ENCODE data around the gene IRX2. TPM values are rescaled to one million over a fixed set of nuclear protein-coding genes. Genes with fewer than 3 reads are reported as not detected.

Gene IRX2
- total RNA-seq, 2 donors from 2014 or later = 0.12 TPM; not detected in 1

GRCh38 chr5:2738156-2738699 is 13.2 kb downstream of the IRX2 start:
- TF ChIP-seq, protein P1, sequence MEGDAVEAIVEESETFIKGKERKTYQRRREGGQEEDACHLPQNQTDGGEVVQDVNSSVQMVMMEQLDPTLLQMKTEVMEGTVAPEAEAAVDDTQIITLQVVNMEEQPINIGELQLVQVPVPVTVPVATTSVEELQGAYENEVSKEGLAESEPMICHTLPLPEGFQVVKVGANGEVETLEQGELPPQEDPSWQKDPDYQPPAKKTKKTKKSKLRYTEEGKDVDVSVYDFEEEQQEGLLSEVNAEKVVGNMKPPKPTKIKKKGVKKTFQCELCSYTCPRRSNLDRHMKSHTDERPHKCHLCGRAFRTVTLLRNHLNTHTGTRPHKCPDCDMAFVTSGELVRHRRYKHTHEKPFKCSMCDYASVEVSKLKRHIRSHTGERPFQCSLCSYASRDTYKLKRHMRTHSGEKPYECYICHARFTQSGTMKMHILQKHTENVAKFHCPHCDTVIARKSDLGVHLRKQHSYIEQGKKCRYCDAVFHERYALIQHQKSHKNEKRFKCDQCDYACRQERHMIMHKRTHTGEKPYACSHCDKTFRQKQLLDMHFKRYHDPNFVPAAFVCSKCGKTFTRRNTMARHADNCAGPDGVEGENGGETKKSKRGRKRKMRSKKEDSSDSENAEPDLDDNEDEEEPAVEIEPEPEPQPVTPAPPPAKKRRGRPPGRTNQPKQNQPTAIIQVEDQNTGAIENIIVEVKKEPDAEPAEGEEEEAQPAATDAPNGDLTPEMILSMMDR (IDR thresholded peaks at IDR 0.05) = no peak
- Histone ChIP-seq H3K9me3 (no peaks in the 10 kb centered on the region), H3K4me1 (no peaks in the 10 kb centered on the region), H3K9ac (ENCODE audit: low read depth in 2 of 2, low read length in 2 of 2) (no peak overlapping the region), H3K27me3 (peaks cover 50% of the 10 kb centered on the region), H3K4me3 (no peak overlapping the region), H3K36me3 (no peaks in the 10 kb centered on the region), H3K27ac (no peak overlapping the region)
- no peak for DNase-seq
- intact Hi-C loops (cut with DNase I) = no loop called here

DNA sequence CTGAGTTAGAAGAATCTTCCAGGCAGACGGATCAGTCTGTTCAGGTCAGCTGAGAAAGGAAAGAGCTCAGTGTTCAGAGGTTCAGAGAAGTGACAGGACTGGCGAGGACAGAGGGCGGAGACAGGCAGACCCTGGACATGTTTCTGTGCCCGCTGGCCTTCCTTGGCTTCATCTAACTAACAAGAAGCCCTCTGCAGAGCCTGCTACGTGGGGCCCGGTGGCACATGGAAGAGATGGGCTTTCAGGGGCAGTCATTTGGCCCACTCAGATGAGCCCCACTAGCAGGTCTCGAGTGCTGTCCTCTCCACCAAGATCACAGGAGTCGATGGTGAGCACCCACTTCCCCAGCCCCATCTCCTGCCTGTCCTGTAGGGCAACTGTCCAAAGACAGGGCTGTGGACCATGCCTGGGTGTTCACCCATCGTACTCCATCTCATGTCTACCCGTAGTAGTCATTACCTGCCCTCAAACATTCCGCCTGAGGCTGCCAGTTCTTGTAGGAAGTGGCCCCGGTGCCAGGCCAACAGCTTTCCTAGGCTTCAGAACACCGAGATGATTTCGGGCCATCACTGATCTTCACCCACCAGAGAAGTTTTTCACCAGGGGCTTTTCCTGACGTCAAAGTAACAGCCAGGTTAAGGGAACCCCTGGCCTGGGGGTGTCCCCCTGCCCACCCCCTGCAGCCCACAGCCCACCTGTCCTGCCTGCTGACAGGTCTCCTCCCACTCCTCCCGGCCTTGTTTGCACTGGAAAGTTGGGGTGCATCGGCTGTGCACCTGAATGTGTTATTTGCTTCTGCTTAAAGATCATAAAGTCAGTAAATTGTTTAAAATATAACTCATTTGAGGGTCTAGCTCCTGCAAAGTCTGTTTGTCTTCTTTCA is 14.0 kb downstream of the IRX2 start:
- Histone ChIP-seq H3K4me1 (no peaks in the 10 kb centered on the region), H3K9ac (ENCODE audit: low read depth in 2 of 2, low read length in 2 of 2) (no peak overlapping the region), H3K4me3 (no peak overlapping the region), H3K9me3 (no peaks in the 10 kb centered on the region), H3K27ac (no peak overlapping the region), H3K36me3 (no peaks in the 10 kb centered on the region), H3K27me3 (peaks cover 44% of the 10 kb centered on the region)
- no peak for DNase-seq
- intact Hi-C loops (cut with DNase I) = no loop called here
- TF ChIP-seq, protein P1 (IDR thresholded peaks at IDR 0.05) = no peak

DNA sequence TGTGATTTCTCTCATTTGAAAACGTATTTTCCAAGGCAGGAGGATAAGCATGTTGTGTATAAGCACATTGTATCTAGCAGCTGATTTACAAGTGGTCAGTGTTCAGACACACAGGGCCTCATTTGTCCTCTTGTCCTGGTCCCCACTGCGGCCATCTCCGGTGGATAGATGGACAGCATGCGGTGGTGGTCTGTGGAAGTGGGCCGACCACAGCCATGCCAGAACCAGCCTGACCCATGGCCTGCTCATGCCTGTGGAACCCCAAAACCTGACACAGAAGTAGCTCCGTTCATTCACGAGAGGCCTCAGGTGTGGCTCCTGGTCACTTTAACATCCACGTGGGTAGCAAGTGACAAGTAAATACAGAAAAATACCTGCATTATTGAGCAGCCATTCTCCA is 14.6 kb downstream of the IRX2 start:
- Histone ChIP-seq H3K36me3 (no peaks in the 10 kb centered on the region), H3K4me1 (no peaks in the 10 kb centered on the region), H3K9me3 (no peaks in the 10 kb centered on the region), H3K9ac (ENCODE audit: low read depth in 2 of 2, low read length in 2 of 2) (no peak overlapping the region), H3K4me3 (no peak overlapping the region), H3K27ac (no peak overlapping the region), H3K27me3 (peaks cover 37% of the 10 kb centered on the region)
- no peak for DNase-seq
- TF ChIP-seq, protein P1 (IDR thresholded peaks at IDR 0.05) = no peak
- intact Hi-C loops (cut with DNase I) = no loop called here

DNA sequence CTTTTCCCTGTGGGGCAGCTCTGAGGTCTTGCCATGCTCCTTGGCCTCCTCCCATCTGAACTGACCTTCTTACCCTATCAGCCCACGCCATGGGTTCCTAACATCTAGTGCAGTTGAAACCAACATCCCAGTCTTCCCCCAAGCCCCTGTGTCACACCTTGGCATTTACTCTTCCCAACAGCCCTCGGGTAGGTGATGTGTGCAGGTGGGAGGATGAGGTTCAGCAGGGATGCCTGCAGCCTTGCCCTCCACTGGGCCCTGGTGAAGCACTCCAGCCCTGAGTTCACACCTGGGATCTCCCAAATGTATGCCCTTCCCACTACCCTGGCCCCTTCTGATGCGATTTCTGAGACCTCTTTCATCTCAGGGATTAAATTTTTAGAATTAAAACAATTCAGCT is 15.5 kb downstream of the IRX2 start:
- H3K9me3 ChIP-seq = no peaks in the 10 kb centered on the region
- H3K4me3 ChIP-seq = no peak overlapping the region
- no peak overlapping the region for H3K9ac ChIP-seq (ENCODE audit: low read depth in 2 of 2, low read length in 2 of 2)
- H3K27ac ChIP-seq = no peak overlapping the region
- no peaks in the 10 kb centered on the region for H3K4me1 ChIP-seq
- intact Hi-C loops (cut with DNase I) = no loop called here
- TF ChIP-seq, protein P1 (IDR thresholded peaks at IDR 0.05) = no peak
- peaks cover 29% of the 10 kb centered on the region for H3K27me3 ChIP-seq
- H3K36me3 ChIP-seq = no peaks in the 10 kb centered on the region
- DNase-seq = no peak

DNA sequence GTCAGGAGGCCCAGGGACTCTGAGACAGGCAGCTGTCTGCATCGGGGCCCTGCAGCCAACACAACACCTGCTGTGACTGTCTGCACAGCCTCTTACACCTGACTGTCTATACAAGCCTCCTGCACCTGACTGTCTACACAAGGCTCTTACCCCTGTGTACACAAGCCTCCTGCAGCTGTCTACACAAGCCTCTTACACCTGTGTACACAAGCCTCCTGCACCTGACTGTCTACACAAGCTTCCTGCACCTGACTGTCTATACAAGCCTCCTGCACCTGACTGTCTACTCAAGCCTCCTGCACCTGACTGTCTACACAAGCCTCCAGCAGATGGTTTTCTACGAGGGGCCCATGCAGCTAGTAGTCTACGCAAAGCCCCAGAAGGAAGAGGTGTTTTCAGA is 18.6 kb downstream of the IRX2 start:
- H3K4me1 ChIP-seq = no peaks in the 10 kb centered on the region
- no peak overlapping the region for H3K4me3 ChIP-seq
- TF ChIP-seq, protein P1 (IDR thresholded peaks at IDR 0.05) = no peak
- intact Hi-C loops (cut with DNase I) = no loop called here
- no peaks in the 10 kb centered on the region for H3K9me3 ChIP-seq
- no peak for DNase-seq
- H3K27ac ChIP-seq = no peak overlapping the region
- H3K9ac ChIP-seq (ENCODE audit: low read depth in 2 of 2, low read length in 2 of 2) = no peak overlapping the region
- no peaks in the 10 kb centered on the region for H3K36me3 ChIP-seq
- H3K27me3 ChIP-seq = no peaks in the 10 kb centered on the region
